Measurements from ENCODE around the gene KCNT2. TPM values are rescaled to one million over a fixed set of nuclear protein-coding genes. Genes with fewer than 3 reads are reported as not detected.

Gene KCNT2
- total RNA-seq, 2 experiments from 2014 or later, result not detected

GRCh38 chr1:196418772-196419171 is 189.5 kb downstream of the KCNT2 start:
- Histone ChIP-seq H3K9me3 (ENCODE audit: low read length) (no peaks in the 10 kb centered on the region), H3K27ac (ENCODE audit: low read depth, low read length, poor library complexity, severe bottlenecking) (no peak overlapping the region), H3K9me2 (ENCODE audit: insufficient read depth, low read length) (no peaks in the 10 kb centered on the region), H3K36me3 (ENCODE audit: insufficient read depth, low read length) (no peaks in the 10 kb centered on the region), H3K4me1 (ENCODE audit: insufficient read depth, low read length, poor library complexity, severe bottlenecking) (no peaks in the 10 kb centered on the region), H3K79me2 (ENCODE audit: insufficient read depth, low read depth, low read length) (no peaks in the 10 kb centered on the region), H3K4me3 (ENCODE audit: low read depth, low read length, poor library complexity, severe bottlenecking) (no peak overlapping the region), H4K20me1 (ENCODE audit: insufficient read depth, low read length) (no peaks in the 10 kb centered on the region), H2AFZ (ENCODE audit: low read length) (no peak overlapping the region), H3K4me2 (ENCODE audit: low read length) (no peak overlapping the region)
- ChIA-PET POLR2A (no interaction called here), CTCF (ENCODE audit: unreplicated experiment) (no interaction called here)
- no peak for DNase-seq (ENCODE audit: low spot score)
- intact Hi-C loops (cut with micrococcal nuclease; ENCODE audit: unreplicated experiment), result no loop called here
- BruUV-seq (replicated peaks), result no TSS peak
- TF ChIP-seq EZH2phosphoT487 (IDR thresholded peaks at IDR 0.05; ENCODE audit: borderline replicate concordance, low read depth, low read length), result no peak
- TF ChIP-seq, protein P1, sequence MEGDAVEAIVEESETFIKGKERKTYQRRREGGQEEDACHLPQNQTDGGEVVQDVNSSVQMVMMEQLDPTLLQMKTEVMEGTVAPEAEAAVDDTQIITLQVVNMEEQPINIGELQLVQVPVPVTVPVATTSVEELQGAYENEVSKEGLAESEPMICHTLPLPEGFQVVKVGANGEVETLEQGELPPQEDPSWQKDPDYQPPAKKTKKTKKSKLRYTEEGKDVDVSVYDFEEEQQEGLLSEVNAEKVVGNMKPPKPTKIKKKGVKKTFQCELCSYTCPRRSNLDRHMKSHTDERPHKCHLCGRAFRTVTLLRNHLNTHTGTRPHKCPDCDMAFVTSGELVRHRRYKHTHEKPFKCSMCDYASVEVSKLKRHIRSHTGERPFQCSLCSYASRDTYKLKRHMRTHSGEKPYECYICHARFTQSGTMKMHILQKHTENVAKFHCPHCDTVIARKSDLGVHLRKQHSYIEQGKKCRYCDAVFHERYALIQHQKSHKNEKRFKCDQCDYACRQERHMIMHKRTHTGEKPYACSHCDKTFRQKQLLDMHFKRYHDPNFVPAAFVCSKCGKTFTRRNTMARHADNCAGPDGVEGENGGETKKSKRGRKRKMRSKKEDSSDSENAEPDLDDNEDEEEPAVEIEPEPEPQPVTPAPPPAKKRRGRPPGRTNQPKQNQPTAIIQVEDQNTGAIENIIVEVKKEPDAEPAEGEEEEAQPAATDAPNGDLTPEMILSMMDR (conservative IDR thresholded peaks at IDR 0.05; ENCODE audit: low read length), result no peak

GRCh38 chr1:196415978-196416377 is 192.3 kb downstream of the KCNT2 start:
- no peaks in the 10 kb centered on the region for H3K9me2 ChIP-seq (ENCODE audit: insufficient read depth, low read length)
- H3K36me3 ChIP-seq (ENCODE audit: insufficient read depth, low read length), result no peaks in the 10 kb centered on the region
- H4K20me1 ChIP-seq (ENCODE audit: insufficient read depth, low read length), result no peaks in the 10 kb centered on the region
- H3K9me3 ChIP-seq (ENCODE audit: low read length), result no peaks in the 10 kb centered on the region
- TF ChIP-seq, protein P1 (conservative IDR thresholded peaks at IDR 0.05; ENCODE audit: low read length), result no peak
- no peak for TF ChIP-seq EZH2phosphoT487 (IDR thresholded peaks at IDR 0.05; ENCODE audit: borderline replicate concordance, low read depth, low read length)
- H3K4me1 ChIP-seq (ENCODE audit: insufficient read depth, low read length, poor library complexity, severe bottlenecking), result no peaks in the 10 kb centered on the region
- intact Hi-C loops (cut with micrococcal nuclease; ENCODE audit: unreplicated experiment), result no loop called here
- H3K79me2 ChIP-seq (ENCODE audit: insufficient read depth, low read depth, low read length), result no peaks in the 10 kb centered on the region
- DNase-seq (ENCODE audit: low spot score), result no peak
- BruUV-seq (replicated peaks), result no TSS peak
- no peak overlapping the region for H3K4me2 ChIP-seq (ENCODE audit: low read length)
- ChIA-PET CTCF (ENCODE audit: unreplicated experiment) (no interaction called here), POLR2A (no interaction called here)
- no peak overlapping the region for H3K4me3 ChIP-seq (ENCODE audit: low read depth, low read length, poor library complexity, severe bottlenecking)
- no peak overlapping the region for H3K27ac ChIP-seq (ENCODE audit: low read depth, low read length, poor library complexity, severe bottlenecking)
- H2AFZ ChIP-seq (ENCODE audit: low read length), result no peak overlapping the region

DNA sequence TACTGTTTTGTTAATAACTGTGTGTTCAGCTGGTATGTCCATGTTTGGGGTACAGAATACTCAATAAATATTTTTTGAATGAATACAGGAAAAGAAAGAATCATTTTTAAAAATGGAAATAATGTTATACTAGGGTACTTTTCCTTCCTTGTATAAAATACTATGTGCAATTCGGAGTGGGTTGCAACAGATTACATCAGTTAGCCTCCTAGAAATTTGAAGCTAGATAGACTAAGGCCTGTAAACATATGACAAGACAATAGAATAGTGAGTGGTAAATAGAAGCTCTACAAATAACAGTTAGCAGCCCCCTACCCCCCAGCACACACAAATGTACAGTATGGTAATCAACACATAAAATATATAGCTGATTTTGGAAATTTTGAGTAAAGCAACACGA is 195.9 kb downstream of the KCNT2 start:
- Histone ChIP-seq H3K4me3 (ENCODE audit: low read depth, low read length, poor library complexity, severe bottlenecking) (no peak overlapping the region), H3K36me3 (ENCODE audit: insufficient read depth, low read length) (no peaks in the 10 kb centered on the region), H3K79me2 (ENCODE audit: insufficient read depth, low read depth, low read length) (no peaks in the 10 kb centered on the region), H2AFZ (ENCODE audit: low read length) (no peak overlapping the region), H4K20me1 (ENCODE audit: insufficient read depth, low read length) (no peaks in the 10 kb centered on the region), H3K4me1 (ENCODE audit: insufficient read depth, low read length, poor library complexity, severe bottlenecking) (no peaks in the 10 kb centered on the region), H3K4me2 (ENCODE audit: low read length) (no peak overlapping the region), H3K27ac (ENCODE audit: low read depth, low read length, poor library complexity, severe bottlenecking) (no peak overlapping the region), H3K9me2 (ENCODE audit: insufficient read depth, low read length) (no peaks in the 10 kb centered on the region), H3K9me3 (ENCODE audit: low read length) (no peaks in the 10 kb centered on the region)
- no peak for TF ChIP-seq EZH2phosphoT487 (IDR thresholded peaks at IDR 0.05; ENCODE audit: borderline replicate concordance, low read depth, low read length)
- TF ChIP-seq, protein P1 (conservative IDR thresholded peaks at IDR 0.05; ENCODE audit: low read length), result no peak
- POLR2A ChIA-PET, result interaction anchor here (0.7 kb wide), 1 partner anchor 25 kb away, joined by 3 read pairs; no protein-coding TSS in a partner anchor
- intact Hi-C loops (cut with micrococcal nuclease; ENCODE audit: unreplicated experiment), result no loop called here
- CTCF ChIA-PET (ENCODE audit: unreplicated experiment), result no interaction called here
- DNase-seq (ENCODE audit: low spot score), result no peak
- no TSS peak for BruUV-seq (replicated peaks)
